ENCODE results near the gene RFX4. TPM values are rescaled to one million over a fixed set of nuclear protein-coding genes. Genes with fewer than 3 reads are reported as not detected.
"Not testable (repeated sequence)": the region's sequence is repeated elsewhere in the genome, so short reads cannot be mapped to it uniquely, and the experiment has no call there.

The RFX4 gene
- total and polyA plus RNA-seq, 2 of the 8 experiments (the other 6 are each of a cell fraction or from before 2014, with no cell fraction given) = 0.06 TPM; not detected in 1

GRCh38 chr12:106692033-106692432, 109.2 kb downstream of the RFX4 start:
- not testable (repeated sequence) for H3K23ac ChIP-seq (ENCODE audit: insufficient read length); H2BK12ac ChIP-seq (ENCODE audit: low read depth, low read length); H3K4me1 ChIP-seq (replicated peaks in 1 of 4; ENCODE audit: control insufficient read depth in 3 of 4, insufficient read depth in 4 of 4, low read length in 3 of 4); H3K79me2 ChIP-seq (ENCODE audit: control insufficient read depth in 1 of 2, insufficient read depth in 2 of 2, low read length in 2 of 2); H3K36me3 ChIP-seq (ENCODE audit: control insufficient read depth in 2 of 4, insufficient read depth in 4 of 4, low read length in 3 of 4); H2BK15ac ChIP-seq (ENCODE audit: low read length); DNase-seq (ENCODE audit: low read depth in 1 of 2, low spot score in 2 of 2); H2BK5ac ChIP-seq (ENCODE audit: low read depth, low read length); H2BK20ac ChIP-seq (ENCODE audit: low read length); H3K9me3 ChIP-seq (ENCODE audit: insufficient read depth in 2 of 2, low read depth in 1 of 2, low read length in 1 of 2); H3K9ac ChIP-seq (replicated peaks in 1 of 4; ENCODE audit: extremely low read depth in 1 of 4, low read depth in 3 of 4, low read length in 3 of 4); H3K4me2 ChIP-seq (ENCODE audit: insufficient read depth in 1 of 2, low read depth in 2 of 2, low read length in 2 of 2); H3K27ac ChIP-seq (ENCODE audit: low read depth, low read length); H3K27me3 ChIP-seq (replicated peaks in 1 of 4; ENCODE audit: control insufficient read depth in 3 of 4, extremely low read depth in 1 of 4, insufficient read depth in 3 of 4, low read length in 3 of 4); FAIRE-seq; H3K56ac ChIP-seq (replicated peaks; ENCODE audit: insufficient read length, low read depth, low read length); H3K79me1 ChIP-seq (ENCODE audit: low read depth, low read length); H3K18ac ChIP-seq (ENCODE audit: extremely low read depth, low read length); H3K23me2 ChIP-seq (ENCODE audit: low read depth, low read length); H3K4ac ChIP-seq (replicated peaks; ENCODE audit: insufficient read length, low read depth, low read length); H2BK120ac ChIP-seq (replicated peaks; ENCODE audit: low read depth, low read length); H4K20me1 ChIP-seq (replicated peaks in 1 of 2; ENCODE audit: control insufficient read depth in 1 of 2, insufficient read depth in 2 of 2, low read length in 2 of 2); H3K14ac ChIP-seq (ENCODE audit: insufficient read length); H2AK5ac ChIP-seq (ENCODE audit: low read depth, low read length); H4K5ac ChIP-seq (ENCODE audit: insufficient read length, low read depth, low read length); H3K4me3 ChIP-seq (ENCODE audit: extremely low read depth in 1 of 4, insufficient read depth in 2 of 4, low read depth in 3 of 4, low read length in 4 of 4); H4K8ac ChIP-seq (ENCODE audit: extremely low read depth, insufficient read depth, low read length); H4K91ac ChIP-seq (replicated peaks; ENCODE audit: insufficient read length, low read length); H2AFZ ChIP-seq (ENCODE audit: low read length)
- WGBS, 2 experiments (ENCODE audit: extremely low coverage in 1 of 2, insufficient coverage in 1 of 2, insufficient read length in 1 of 2, insufficient replicate concordance in 2 of 2, low coverage in 1 of 2, low lambda C conversion rate in 2 of 2, missing lambda C conversion rate in 1 of 2) = 87% methylated on average over 6 of the region's 6 CpGs; no CpG with 5 or more reads in 1 of the 2 experiments
- ChIA-PET POLR2A (ENCODE audit: partially characterized antibody) (interaction anchor here (1.2 kb wide), 1 partner anchor 29 kb away, joined by 3 read pairs; no protein-coding TSS in a partner anchor), CTCF (ENCODE audit: partially characterized antibody) (interaction anchor here (0.8 kb wide), 1 partner anchor 98 kb away, joined by 4 read pairs; no protein-coding TSS in a partner anchor)
